HG03439 (cell line): ENCODE measurements around the gene ZC4H2.
"Not testable (repeated sequence)": the region's sequence is repeated elsewhere in the genome, so short reads cannot be mapped to it uniquely, and the experiment has no call there.

Experiments used
- ATAC-seq: cut with Tn5 transposase; IDR thresholded peaks from one replicate; pipeline ENCODE4 v1.9.1; 2021; ENCODE audit warnings: mild to moderate bottlenecking, moderate library complexity; ENCODE audit not compliant: unreplicated experiment

ZC4H2 gene

GRCh38 chrX:64975989-64976672 is at the start of gene ZC4H2:
Gene ZC4H2, minus strand, starts transcription at chrX:64976450. Its CDS starts 73 bp downstream, at chrX:64976377.
- peak; percentile 99 for ATAC-seq

- ATAC-seq, result no peak
Observed at GRCh38 chrX:65017451-65017850, 41.2 kb upstream of the ZC4H2 start.

- ATAC-seq, result no peak
Observed at GRCh38 chrX:65014230-65014629, 38.0 kb upstream of the ZC4H2 start.

GRCh38 chrX:65009459-65009858 is 33.2 kb upstream of the ZC4H2 start:
- ATAC-seq, result no peak

DNA sequence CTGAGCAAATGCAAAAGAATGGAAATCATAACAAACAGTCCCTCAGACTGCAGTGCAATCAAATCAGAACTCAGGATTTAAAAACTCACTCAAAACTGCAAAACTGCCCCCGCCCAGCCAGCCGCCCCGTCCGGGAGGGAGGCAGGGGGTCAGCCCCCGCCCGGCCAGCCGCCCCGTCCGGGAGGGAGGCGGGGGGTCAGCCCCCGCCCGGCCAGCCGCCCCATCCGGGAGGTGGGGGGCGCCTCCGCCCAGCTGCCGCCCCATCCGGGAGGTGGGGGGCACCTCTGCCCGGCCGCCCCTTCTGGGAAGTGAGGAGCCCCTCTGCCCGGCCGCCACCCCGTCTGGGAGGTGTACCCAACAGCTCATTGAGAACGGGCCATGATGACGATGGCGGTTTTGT is 26.0 kb upstream of the ZC4H2 start:
- not testable (repeated sequence) for ATAC-seq

DNA sequence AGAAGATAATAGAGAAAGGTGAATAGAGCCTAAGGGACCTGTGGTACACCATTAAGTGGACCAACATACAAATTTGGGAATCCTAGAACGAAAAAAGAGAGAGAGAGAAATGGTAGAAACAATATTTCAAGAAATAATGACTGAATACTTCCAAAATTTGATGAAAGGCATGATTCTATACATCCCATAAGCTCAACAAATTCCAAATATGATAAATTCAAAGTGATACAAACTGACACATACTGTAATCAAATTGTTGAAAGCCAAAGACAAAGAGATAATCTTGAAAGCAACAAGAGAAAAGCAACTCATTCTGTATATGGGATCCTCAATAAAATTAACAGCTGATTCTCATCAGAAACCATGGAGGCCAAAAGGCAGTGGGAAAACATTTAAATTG is 20.6 kb upstream of the ZC4H2 start:
- ATAC-seq, result no peak

GRCh38 chrX:64994131-64994798 is 18.0 kb upstream of the ZC4H2 start:
- no peak for ATAC-seq

GRCh38 chrX:64977830-64978229 is 1.6 kb upstream of the ZC4H2 start:
- ATAC-seq, result no peak

GRCh38 chrX:64977051-64977450 is 801 bp upstream of the ZC4H2 start:
- no peak for ATAC-seq

DNA sequence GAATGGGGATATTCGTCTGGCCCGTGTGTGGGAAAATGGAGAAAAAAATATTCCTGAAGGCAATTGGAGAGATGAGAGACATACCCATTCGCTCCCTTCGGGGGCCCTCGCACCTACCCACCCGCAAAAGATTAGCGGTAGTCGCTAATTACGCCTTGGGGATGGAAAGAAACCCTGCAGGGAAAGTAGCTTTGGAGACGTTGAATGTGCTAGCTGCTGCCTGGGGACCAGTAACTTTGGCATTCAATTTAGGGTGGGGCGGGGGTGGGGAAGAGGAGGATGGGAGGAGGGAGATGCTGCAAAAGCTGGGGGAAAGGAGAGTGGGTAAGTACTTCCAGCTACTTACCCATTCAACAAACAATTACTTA is 407 bp upstream of the ZC4H2 start:
- peak; percentile 25 for ATAC-seq

DNA sequence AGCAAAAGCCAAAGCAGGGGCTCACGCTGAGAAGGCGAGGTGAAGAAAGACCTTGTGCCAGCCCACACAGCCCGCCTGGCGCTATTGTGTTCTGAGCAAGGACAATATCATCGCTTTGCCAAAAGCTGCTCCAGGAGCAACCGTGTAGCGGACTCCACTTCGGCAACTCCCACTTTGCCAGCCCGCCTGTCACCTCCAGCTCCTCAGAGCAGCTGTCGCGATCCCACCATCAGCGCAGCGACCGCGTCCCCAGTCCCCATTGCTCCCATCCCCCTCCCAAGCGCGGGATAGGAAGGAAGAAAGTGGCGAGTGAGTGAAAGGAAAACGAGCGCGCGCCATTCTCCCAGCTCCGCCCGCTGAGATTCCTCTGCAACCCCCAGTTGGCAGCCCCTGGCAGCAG is 759 bp downstream of the ZC4H2 start:
- ATAC-seq, result no peak

DNA sequence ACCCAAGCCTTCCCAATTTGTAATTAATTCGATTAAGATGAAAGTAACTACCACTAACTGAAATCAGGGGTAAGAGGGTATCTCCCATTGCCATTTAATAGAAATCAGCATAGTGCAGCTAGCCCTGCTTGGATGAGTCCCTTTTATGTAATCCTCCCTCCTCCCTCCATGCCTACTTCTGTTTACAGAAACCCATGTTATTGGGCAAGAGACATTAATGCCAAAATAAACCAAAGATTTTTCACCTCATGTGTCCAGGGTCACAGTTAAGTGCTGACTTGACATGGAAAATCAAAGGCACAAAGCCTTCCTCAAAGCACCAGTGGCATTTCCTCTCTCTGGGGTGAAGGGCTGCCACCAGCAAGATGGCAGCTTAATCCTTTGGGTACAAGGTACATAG is 50.8 kb downstream of the ZC4H2 start:
- no peak for ATAC-seq

DNA sequence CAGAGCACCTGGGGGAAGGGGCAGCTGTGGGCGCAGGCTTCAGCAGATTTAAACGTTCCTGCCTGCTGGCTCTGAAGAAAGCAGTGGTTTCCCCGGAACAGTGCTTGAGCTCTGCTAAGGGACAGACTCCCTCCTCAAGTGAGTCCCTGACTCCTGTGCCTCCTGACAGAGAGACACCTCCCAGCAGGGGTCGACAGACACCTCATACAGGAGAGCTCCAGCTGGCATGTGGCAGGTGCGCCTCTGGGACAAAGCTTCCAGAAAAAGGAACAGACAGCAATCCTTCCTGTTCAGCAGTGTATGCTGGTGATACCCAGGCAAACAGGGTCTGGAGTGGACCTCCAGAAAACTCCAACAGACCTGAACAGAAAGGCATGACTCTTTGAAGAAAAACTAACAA is 68.1 kb downstream of the ZC4H2 start:
- no peak for ATAC-seq

GRCh38 chrX:64894454-64895038 is 81.7 kb downstream of the ZC4H2 start:
- peak; percentile 59 for ATAC-seq

DNA sequence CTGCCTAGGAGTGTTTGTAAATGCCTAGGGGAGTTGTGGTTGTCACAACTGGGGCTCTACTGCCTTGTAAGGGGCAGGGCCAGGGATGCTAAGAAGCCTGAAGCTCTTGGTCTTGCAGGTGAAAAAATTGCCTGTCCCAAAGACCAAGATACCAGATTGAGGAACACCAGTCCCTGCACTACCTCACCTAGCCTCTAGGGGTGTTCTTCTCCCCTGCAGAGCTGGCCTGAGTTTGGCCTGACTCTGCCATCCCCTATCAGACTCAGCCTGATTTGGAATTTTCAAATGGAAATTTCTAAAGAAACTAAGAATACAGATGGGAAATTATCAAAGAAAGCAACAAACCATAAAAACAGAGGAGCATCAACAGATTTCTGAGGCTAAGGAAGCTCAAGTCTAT is 90.4 kb downstream of the ZC4H2 start:
- no peak for ATAC-seq

DNA sequence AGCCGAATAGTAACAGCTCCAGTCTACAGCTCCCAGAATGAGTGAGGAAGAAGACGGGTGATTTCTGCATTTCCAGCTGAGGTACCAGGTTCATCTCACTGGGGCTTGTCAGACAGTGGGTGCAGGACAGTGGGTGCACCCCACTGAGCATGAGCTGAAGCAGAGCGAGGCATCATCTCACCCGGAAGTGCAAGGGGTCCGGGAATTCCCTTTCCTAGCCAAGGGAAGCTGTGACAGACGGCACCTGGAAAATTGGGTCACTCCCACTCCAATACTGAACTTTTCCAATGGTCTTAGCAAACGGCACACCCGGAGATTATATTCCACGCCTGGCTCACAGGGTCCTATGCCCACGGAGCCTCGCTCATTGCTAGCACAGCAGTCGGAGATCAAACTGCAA is 97.5 kb downstream of the ZC4H2 start:
- ATAC-seq, result not testable (repeated sequence)

GRCh38 chrX:64867217-64867616 is 109.0 kb downstream of the ZC4H2 start:
- no peak for ATAC-seq
